H1 (cell line): Measurements from ENCODE around the gene AVPI1. TPM values are rescaled to one million over a fixed set of nuclear protein-coding genes. Genes with fewer than 3 reads are reported as not detected.

Experiments used
- CTCF ChIA-PET: fragments of 300-600 bp; sonication (Branson Sonifier 250); formaldehyde crosslinking; loops from one replicate; lab custom pipeline; 2021; ENCODE audit not compliant: partially characterized antibody; lab: Charles Lee
- POLR2A ChIA-PET: fragments of 300-600 bp; sonication (Branson Sonifier 250); formaldehyde crosslinking; loops from one replicate; lab custom pipeline; 2021; ENCODE audit warnings: inconsistent platforms; ENCODE audit not compliant: partially characterized antibody; lab: Charles Lee
- DNase-seq, 2 experiments: peaks; one replicate each; pipeline versions ENCODE4 v3.0.0 to v3.0.0-alpha.2; 2010 to 2022; ENCODE audit warnings: low spot score in 2 of 2, low read depth in 1 of 2, mixed read lengths in 1 of 2
- FAIRE-seq: peaks from 2 replicates; lab custom pipeline; 2011; peaks lifted over from hg19 to GRCh38; lab: Jason Lieb, UNC
- H2AFZ ChIP-seq: 2 replicates; pipeline ENCODE4 v1.8.1; 2012; ENCODE audit warnings: low read length, inconsistent platforms
- H2AK5ac ChIP-seq: 2 replicates; pipeline ENCODE4 v1.6.1; 2013; ENCODE audit warnings: low read depth, low read length
- H2BK120ac ChIP-seq: replicated peaks from 2 replicates; pipeline ENCODE3; 2013; ENCODE audit warnings: low read depth, low read length, inconsistent platforms
- H2BK12ac ChIP-seq: 2 replicates; pipeline ENCODE4 v1.6.1; 2013; ENCODE audit warnings: low read depth, low read length
- H2BK15ac ChIP-seq: 2 replicates; pipeline ENCODE4 v1.6.1; 2013; ENCODE audit warnings: low read length
- H2BK20ac ChIP-seq: 2 replicates; pipeline ENCODE4 v1.6.1; 2013; ENCODE audit warnings: low read length
- H2BK5ac ChIP-seq: 2 replicates; pipeline ENCODE4 v1.6.1; 2013; ENCODE audit warnings: low read depth, low read length
- H3K14ac ChIP-seq: 2 replicates; pipeline ENCODE4 v1.6.1; 2013; ENCODE audit warnings: inconsistent platforms; ENCODE audit not compliant: insufficient read length
- H3K18ac ChIP-seq: 2 replicates; pipeline ENCODE4 v1.6.1; 2013; ENCODE audit warnings: low read length; ENCODE audit errors: extremely low read depth
- H3K23ac ChIP-seq: 2 replicates; pipeline ENCODE4 v1.6.1; 2013; ENCODE audit warnings: inconsistent platforms; ENCODE audit not compliant: insufficient read length
- H3K23me2 ChIP-seq: 2 replicates; pipeline ENCODE4 v1.6.1; 2013; ENCODE audit warnings: low read depth, low read length
- H3K27ac ChIP-seq: 2 replicates; pipeline ENCODE4 v1.6.1; 2011; ENCODE audit warnings: low read depth, low read length, inconsistent platforms
- H3K27me3 ChIP-seq, 4 experiments: replicated peaks in 1 of 4; 1 replicate in 1 of 4; 2 replicates in 3 of 4; pipeline versions ENCODE4 v1.6.1 to v1.8.1; 2011 to 2013; ENCODE audit warnings: low read length in 3 of 4, mild to moderate bottlenecking in 3 of 4, inconsistent platforms in 2 of 4, mixed read lengths in 2 of 4, moderate library complexity in 1 of 4; ENCODE audit not compliant: control insufficient read depth in 3 of 4, insufficient read depth in 3 of 4; ENCODE audit errors: extremely low read depth in 1 of 4
- H3K36me3 ChIP-seq, 4 experiments: 2 replicates each; pipeline versions ENCODE4 v1.6.1 to v1.8.1; 2011 to 2013; ENCODE audit warnings: mild to moderate bottlenecking in 4 of 4, low read length in 3 of 4, moderate library complexity in 2 of 4, control low read depth in 1 of 4, inconsistent platforms in 1 of 4; ENCODE audit not compliant: insufficient read depth in 4 of 4, control insufficient read depth in 2 of 4
- H3K4ac ChIP-seq: replicated peaks from 2 replicates; pipeline ENCODE3; 2013; ENCODE audit warnings: low read length, low read depth, mixed read lengths, inconsistent platforms; ENCODE audit not compliant: insufficient read length
- H3K4me1 ChIP-seq, 4 experiments: replicated peaks in 1 of 4; 1 replicate in 1 of 4; 2 replicates in 3 of 4; pipeline versions ENCODE4 v1.6.1 to v1.8.1; 2011 to 2013; ENCODE audit warnings: low read length in 3 of 4, inconsistent platforms in 2 of 4, mixed read lengths in 1 of 4; ENCODE audit not compliant: insufficient read depth in 4 of 4, control insufficient read depth in 3 of 4
- H3K4me2 ChIP-seq, 2 experiments: 2 replicates each; pipeline versions ENCODE4 v1.6.1 to v1.8.1; 2011 to 2013; ENCODE audit warnings: low read depth in 2 of 2, low read length in 2 of 2, control low read depth in 1 of 2, inconsistent platforms in 1 of 2, mild to moderate bottlenecking in 1 of 2; ENCODE audit not compliant: insufficient read depth in 1 of 2
- H3K4me3 ChIP-seq, 4 experiments: fragments of 200-600, 300-600 bp in 1 of 4; sonication (generic), shearing (Covaris generic), sonication (Bioruptor Twin) in 1 of 4; 2 replicates each; pipeline versions ENCODE4 v1.5.1 to v1.8.1; 2011 to 2016; ENCODE audit warnings: low read length in 4 of 4, low read depth in 3 of 4, control low read depth in 2 of 4, inconsistent platforms in 2 of 4, mild to moderate bottlenecking in 2 of 4, mixed read lengths in 1 of 4, moderate library complexity in 1 of 4; ENCODE audit not compliant: insufficient read depth in 2 of 4; ENCODE audit errors: extremely low read depth in 1 of 4
- H3K56ac ChIP-seq: replicated peaks from 2 replicates; pipeline ENCODE3; 2013; ENCODE audit warnings: low read depth, mild to moderate bottlenecking, mixed read lengths, low read length, inconsistent platforms; ENCODE audit not compliant: insufficient read length
- H3K79me1 ChIP-seq: 2 replicates; pipeline ENCODE4 v1.6.1; 2013; ENCODE audit warnings: low read depth, low read length, control low read depth
- H3K79me2 ChIP-seq, 2 experiments: 2 replicates each; pipeline versions ENCODE4 v1.6.1 to v1.8.1; 2012 to 2013; ENCODE audit warnings: low read length in 2 of 2, mild to moderate bottlenecking in 2 of 2, inconsistent platforms in 1 of 2; ENCODE audit not compliant: insufficient read depth in 2 of 2, control insufficient read depth in 1 of 2
- H3K9ac ChIP-seq, 4 experiments: replicated peaks in 1 of 4; 1 replicate in 1 of 4; 2 replicates in 3 of 4; pipeline versions ENCODE4 v1.6.1 to v1.8.1; 2011 to 2013; ENCODE audit warnings: low read depth in 3 of 4, low read length in 3 of 4, control low read depth in 2 of 4, mild to moderate bottlenecking in 2 of 4, moderate library complexity in 2 of 4, inconsistent platforms in 1 of 4; ENCODE audit errors: extremely low read depth in 1 of 4
- H3K9me3 ChIP-seq, 2 experiments: 2 replicates each; pipeline versions ENCODE4 v1.6.1 to v1.8.1; 2012 to 2013; ENCODE audit warnings: mild to moderate bottlenecking in 2 of 2, moderate library complexity in 2 of 2, control low read depth in 1 of 2, inconsistent platforms in 1 of 2, low read depth in 1 of 2, low read length in 1 of 2, mixed read lengths in 1 of 2; ENCODE audit not compliant: insufficient read depth in 2 of 2
- H4K20me1 ChIP-seq, 2 experiments: replicated peaks in 1 of 2; 2 replicates each; pipeline versions ENCODE3 to v1.8.1; 2011 to 2013; ENCODE audit warnings: inconsistent platforms in 2 of 2, low read length in 2 of 2, mild to moderate bottlenecking in 1 of 2; ENCODE audit not compliant: insufficient read depth in 2 of 2, control insufficient read depth in 1 of 2
- H4K5ac ChIP-seq: 2 replicates; pipeline ENCODE4 v1.6.1; 2013; ENCODE audit warnings: low read length, low read depth, mixed read lengths, inconsistent platforms; ENCODE audit not compliant: insufficient read length
- H4K8ac ChIP-seq: 2 replicates; pipeline ENCODE4 v1.8.0; 2013; ENCODE audit warnings: mild to moderate bottlenecking, moderate library complexity, low read length, inconsistent platforms; ENCODE audit not compliant: insufficient read depth; ENCODE audit errors: extremely low read depth
- H4K91ac ChIP-seq: replicated peaks from 2 replicates; pipeline ENCODE3; 2013; ENCODE audit warnings: low read length, mixed read lengths, inconsistent platforms; ENCODE audit not compliant: insufficient read length
- ATF3 ChIP-seq: IDR thresholded peaks from 2 replicates; pipeline ENCODE4 v1.6.1; 2011; ENCODE audit warnings: low read depth, mild to moderate bottlenecking, low read length; ENCODE audit not compliant: insufficient read depth
- BRCA1 ChIP-seq: IDR thresholded peaks from 2 replicates; pipeline ENCODE4 v1.6.1; 2012; ENCODE audit warnings: low read depth, low read length, improper control_type of control experiment
- MAX ChIP-seq: IDR thresholded peaks from 2 replicates; pipeline ENCODE4 v1.6.1; 2012; ENCODE audit warnings: inconsistent platforms
- NRF1 ChIP-seq: IDR thresholded peaks from 2 replicates; pipeline ENCODE4 v1.6.1; 2011; ENCODE audit warnings: mild to moderate bottlenecking, low read depth, low read length, improper control_type of control experiment
- SIX5 ChIP-seq: IDR thresholded peaks from 2 replicates; pipeline ENCODE4 v1.6.1; 2011; ENCODE audit warnings: mild to moderate bottlenecking, low read depth, low read length
- SP4 ChIP-seq: IDR thresholded peaks from 2 replicates; pipeline ENCODE4 v1.6.1; 2012; ENCODE audit warnings: low read length, inconsistent platforms
- WGBS, 2 experiments: shearing (Covaris generic) in 1 of 2; methylation state at CpG; one replicate each; pipeline versions ENCODE4 v1.1.6 to v1.1.7; 2013 to 2015; ENCODE audit warnings: low lambda C conversion rate in 2 of 2, mixed read lengths in 2 of 2, inconsistent platforms in 1 of 2, low coverage in 1 of 2, missing lambda C conversion rate in 1 of 2; ENCODE audit not compliant: insufficient replicate concordance in 2 of 2, insufficient coverage in 1 of 2, insufficient read length in 1 of 2; ENCODE audit errors: extremely low coverage in 1 of 2, missing lambda C conversion rate in 1 of 2; 5-methylcytosine and 5-hydroxymethylcytosine counted together
- polyA plus RNA-seq, 7 experiments: library from polyadenylated mRNA; depleted of rRNA in 3 of 7; stranded (reverse) in 5 of 7; unstranded in 2 of 7; fragments of >200 nt in 5 of 7; fragments of 200-250 nt in 2 of 7; gene quantifications; 1 replicate in 5 of 7; 2 replicates in 1 of 7; 4 replicates in 1 of 7; pipeline versions ENCODE4 v1.2.1 to v1.2.3, GENCODE V29; 2011 to 2013; ENCODE audit warnings: missing spikeins in 2 of 7, mixed read lengths in 2 of 7
- total RNA-seq: library from RNA; stranded (reverse); fragmentation: NEBNext Ultra II Directional; extraction: Animal tissue kit (Norgen Biotek cat#: 25700); gene quantifications from 2 replicates; pipeline ENCODE4 v1.2.1, GENCODE V29; 2021

The AVPI1 gene
- total and polyA plus RNA-seq, 2 of the 8 experiments (the other 6 are each of a cell fraction or from before 2014, with no cell fraction given) = 9.0 to 13.5 TPM

- no peak overlapping the region for H3K14ac ChIP-seq
- no peak overlapping the region for H2BK5ac ChIP-seq
- WGBS, 2 experiments = 88% methylated on average over 3 of the region's 3 CpGs; no CpG with 5 or more reads in 1 of the 2 experiments
- no peaks in the 10 kb centered on the region for H3K23me2 ChIP-seq
- peaks cover 11 to 45% (median 30%) of the 10 kb centered on the region in 4 experiments for H3K36me3 ChIP-seq
- no peak overlapping the region for H3K56ac ChIP-seq
- no peaks in the 10 kb centered on the region for H3K9me3 ChIP-seq
- no peak overlapping the region for H3K23ac ChIP-seq
- no peaks in the 10 kb centered on the region for H3K27me3 ChIP-seq
- no peak overlapping the region for H4K5ac ChIP-seq
- no peak overlapping the region for H2BK12ac ChIP-seq
- H4K20me1 ChIP-seq = peaks cover 0 to under 1% of the 10 kb centered on the region in 2 experiments
- H3K4me1 ChIP-seq = peaks cover 5 to 11% (median 9%) of the 10 kb centered on the region in 4 experiments; a peak in 6 of 7 replicates
- no peak overlapping the region for H3K9ac ChIP-seq
- no peak overlapping the region for H3K4me2 ChIP-seq
- ChIA-PET CTCF (interaction anchor here (0.9 kb wide), 1 partner anchor 9 kb away, joined by 6 read pairs; no protein-coding TSS in a partner anchor), POLR2A (no interaction called here)
- H2BK20ac ChIP-seq = no peak overlapping the region
- H3K18ac ChIP-seq = no peak overlapping the region
- no peak overlapping the region for H3K27ac ChIP-seq
- TF ChIP-seq SP4 = no peak
- TF ChIP-seq MAX = no peak
- no peak for TF ChIP-seq SIX5
- no peak for TF ChIP-seq BRCA1
- TF ChIP-seq ATF3 = no peak
- no peak for TF ChIP-seq NRF1
- H2AK5ac ChIP-seq = no peak overlapping the region
- no peak overlapping the region for H3K4ac ChIP-seq
- H3K4me3 ChIP-seq = no peak overlapping the region
- no peak for DNase-seq
- no peak overlapping the region for H2AFZ ChIP-seq
- no peak overlapping the region for H4K8ac ChIP-seq
- FAIRE-seq = no peak
- no peak overlapping the region for H4K91ac ChIP-seq
- H2BK15ac ChIP-seq = no peak overlapping the region
- peaks cover 5 to 29% of the 10 kb centered on the region in 2 experiments; a peak in 3 of 4 replicates for H3K79me2 ChIP-seq
- no peaks in the 10 kb centered on the region for H3K79me1 ChIP-seq
- H2BK120ac ChIP-seq = no peak overlapping the region
Observed at GRCh38 chr10:97650726-97651125, 36.3 kb downstream of the AVPI1 start.
